ENCODE results near the gene LMO2. TPM values are rescaled to one million over a fixed set of nuclear protein-coding genes. Genes with fewer than 3 reads are reported as not detected.

The LMO2 gene
- total RNA-seq, 1 experiment from 2014 or later, result 0.33 TPM

DNA sequence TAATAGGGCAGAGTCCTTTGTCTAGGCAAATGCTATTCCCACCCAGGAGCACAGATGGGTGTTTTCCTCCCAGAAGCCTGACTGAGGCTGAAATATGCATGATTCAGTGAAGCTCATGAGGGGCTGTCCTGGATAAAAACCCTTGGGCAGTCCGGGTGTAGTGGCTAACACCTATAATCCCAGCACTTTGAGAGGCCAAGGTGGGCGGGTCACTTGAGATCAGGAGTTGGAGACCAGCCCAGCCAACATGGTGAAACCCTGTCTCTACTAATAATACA is 48.6 kb upstream of the LMO2 start:
- no peak overlapping the region for H2BK20ac ChIP-seq (ENCODE audit: low read depth, low read length, poor library complexity, severe bottlenecking)
- no peaks in the 10 kb centered on the region for H3K79me2 ChIP-seq (ENCODE audit: insufficient read depth, low read length)
- Mint-ChIP-seq H3K9me3 (no peaks in the 10 kb centered on the region), H3K27me3 (ENCODE audit: low read depth) (no peaks in the 10 kb centered on the region), H3K36me3 (ENCODE audit: insufficient read depth in 1 of 3, low read depth in 3 of 3) (no peaks in the 10 kb centered on the region), H3K4me1 (peaks cover 8 to 13% of the 10 kb centered on the region in 2 experiments), H3K4me3 (no peak overlapping the region), H3K27ac (no peak overlapping the region)
- H3K23me2 ChIP-seq (ENCODE audit: insufficient read length, low read depth, low read length, poor library complexity, severe bottlenecking), result no peaks in the 10 kb centered on the region
- no peak overlapping the region for H2BK12ac ChIP-seq (ENCODE audit: insufficient read length, low read depth, low read length)
- H3K23ac ChIP-seq (ENCODE audit: insufficient read length, low read depth, low read length), result no peak overlapping the region
- no peak overlapping the region for H4K8ac ChIP-seq (replicated peaks; ENCODE audit: insufficient read length, low read depth, low read length)
- H3K27ac ChIP-seq (ENCODE audit: insufficient read length, low read depth, low read length), result no peak overlapping the region
- H2BK120ac ChIP-seq (ENCODE audit: low read depth, low read length, poor library complexity, severe bottlenecking), result no peak overlapping the region
- H2AFZ ChIP-seq (ENCODE audit: low read length), result no peak overlapping the region
- H3K9ac ChIP-seq (ENCODE audit: extremely low read depth, insufficient read length, low read length), result no peak overlapping the region
- H2BK15ac ChIP-seq (ENCODE audit: low read depth, low read length), result no peak overlapping the region
- no peak overlapping the region for H3K56ac ChIP-seq (ENCODE audit: insufficient read length, low read depth, low read length)
- WGBS (ENCODE audit: extremely low coverage, insufficient read length, low lambda C conversion rate), result no CpG with 5 or more reads among the region's 2 CpGs
- H3K4me2 ChIP-seq (ENCODE audit: insufficient read depth, insufficient read length, low read length), result no peak overlapping the region
- no peak overlapping the region for H3K4ac ChIP-seq (ENCODE audit: low read depth, low read length)
- TF ChIP-seq, protein P1, sequence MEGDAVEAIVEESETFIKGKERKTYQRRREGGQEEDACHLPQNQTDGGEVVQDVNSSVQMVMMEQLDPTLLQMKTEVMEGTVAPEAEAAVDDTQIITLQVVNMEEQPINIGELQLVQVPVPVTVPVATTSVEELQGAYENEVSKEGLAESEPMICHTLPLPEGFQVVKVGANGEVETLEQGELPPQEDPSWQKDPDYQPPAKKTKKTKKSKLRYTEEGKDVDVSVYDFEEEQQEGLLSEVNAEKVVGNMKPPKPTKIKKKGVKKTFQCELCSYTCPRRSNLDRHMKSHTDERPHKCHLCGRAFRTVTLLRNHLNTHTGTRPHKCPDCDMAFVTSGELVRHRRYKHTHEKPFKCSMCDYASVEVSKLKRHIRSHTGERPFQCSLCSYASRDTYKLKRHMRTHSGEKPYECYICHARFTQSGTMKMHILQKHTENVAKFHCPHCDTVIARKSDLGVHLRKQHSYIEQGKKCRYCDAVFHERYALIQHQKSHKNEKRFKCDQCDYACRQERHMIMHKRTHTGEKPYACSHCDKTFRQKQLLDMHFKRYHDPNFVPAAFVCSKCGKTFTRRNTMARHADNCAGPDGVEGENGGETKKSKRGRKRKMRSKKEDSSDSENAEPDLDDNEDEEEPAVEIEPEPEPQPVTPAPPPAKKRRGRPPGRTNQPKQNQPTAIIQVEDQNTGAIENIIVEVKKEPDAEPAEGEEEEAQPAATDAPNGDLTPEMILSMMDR (conservative IDR thresholded peaks at IDR 0.05), result no peak
- no peaks in the 10 kb centered on the region for H3K79me1 ChIP-seq (ENCODE audit: insufficient read depth, low read depth, low read length, poor library complexity, severe bottlenecking)
- no peak overlapping the region for H3K18ac ChIP-seq (ENCODE audit: insufficient read length, low read depth, low read length)
- no peaks in the 10 kb centered on the region for H4K20me1 ChIP-seq (ENCODE audit: control insufficient read depth, insufficient read depth, insufficient read length)
- DNase-seq, result no peak
- no peak overlapping the region for H4K5ac ChIP-seq (ENCODE audit: insufficient read length, low read depth, low read length)
- H3K4me1 ChIP-seq (ENCODE audit: insufficient read depth, low read length), result no peaks in the 10 kb centered on the region
- no peak overlapping the region for H3T11ph ChIP-seq (ENCODE audit: low read length)
- H2AK5ac ChIP-seq (ENCODE audit: insufficient read length, low read length), result no peak overlapping the region
- no peaks in the 10 kb centered on the region for H3K9me3 ChIP-seq (ENCODE audit: control insufficient read depth, low read depth, low read length)
- no peaks in the 10 kb centered on the region for H3K27me3 ChIP-seq (ENCODE audit: insufficient read depth, low read length)
- H2BK5ac ChIP-seq (ENCODE audit: insufficient read length, low read length), result no peak overlapping the region
- H4K91ac ChIP-seq (ENCODE audit: insufficient read length, low read depth, low read length), result no peak overlapping the region
- H3K14ac ChIP-seq (ENCODE audit: insufficient read depth, low read length), result no peak overlapping the region

Measured in H9 (cell line).